Peyer's patch (tissue), 4 donors: ENCODE results near the gene TOR4A. TPM values are rescaled to one million over a fixed set of nuclear protein-coding genes. Genes with fewer than 3 reads are reported as not detected.

Experiments used
- DNase-seq, 3 donors: peaks; one replicate each; pipeline ENCODE4 v3.0.0-alpha.2; 2017 to 2019
- H3K27ac ChIP-seq, 4 donors: fragments of 200-600 bp; sonication (generic); one replicate each; pipeline ENCODE4 v1.5.1; 2016 to 2019
- H3K27me3 ChIP-seq, 2 donors: fragments of 200-600 bp; sonication (generic); one replicate each; pipeline ENCODE4 v1.5.1; 2019
- H3K36me3 ChIP-seq, 3 donors: fragments of 200-600 bp; sonication (generic); one replicate each; pipeline ENCODE4 v1.5.1; 2016 to 2019
- H3K4me1 ChIP-seq, 4 donors: fragments of 200-600 bp; sonication (generic); one replicate each; pipeline ENCODE4 v1.5.1; 2016 to 2019
- H3K4me3 ChIP-seq, 4 donors: fragments of 200-600 bp; sonication (generic); 1 replicate in 3 of 4; 2 replicates in 1 of 4; pipeline ENCODE4 v1.5.1; 2016 to 2019; ENCODE audit warnings: mild to moderate bottlenecking in 1 of 4
- H3K9me3 ChIP-seq, 4 donors: fragments of 200-600 bp; sonication (generic); one replicate each; pipeline ENCODE4 v1.5.1; 2016 to 2019; ENCODE audit warnings: mild to moderate bottlenecking in 1 of 4
- POLR2A ChIP-seq, 2 donors: fragments of 450-650 bp; IDR thresholded peaks; one replicate each; pipeline ENCODE4 v1.5.1; 2017; ENCODE audit warnings: antibody characterized with exemption in 2 of 2, mild to moderate bottlenecking in 2 of 2, moderate library complexity in 2 of 2
- total RNA-seq, 4 donors: library from RNA; depleted of rRNA; stranded (reverse); fragments of >200 nt; gene quantifications; one replicate each; pipeline ENCODE4 v1.1.0, GENCODE V29; 2016
- TF ChIP-seq, protein P1 (sequence below), 6 experiments: fragments of 450-650 bp in 4 of 6; fragments of 200-600 bp in 2 of 6; sonication (generic) in 1 of 6; IDR thresholded peaks; one replicate each; pipeline ENCODE4 v1.5.1; 2017 to 2019; ENCODE audit warnings: antibody characterized with exemption in 6 of 6, mild to moderate bottlenecking in 3 of 6, moderate library complexity in 1 of 6

Gene TOR4A
- total RNA-seq, 4 donors from 2014 or later = 33.8 to 45.7 (median 39.2) TPM

DNA sequence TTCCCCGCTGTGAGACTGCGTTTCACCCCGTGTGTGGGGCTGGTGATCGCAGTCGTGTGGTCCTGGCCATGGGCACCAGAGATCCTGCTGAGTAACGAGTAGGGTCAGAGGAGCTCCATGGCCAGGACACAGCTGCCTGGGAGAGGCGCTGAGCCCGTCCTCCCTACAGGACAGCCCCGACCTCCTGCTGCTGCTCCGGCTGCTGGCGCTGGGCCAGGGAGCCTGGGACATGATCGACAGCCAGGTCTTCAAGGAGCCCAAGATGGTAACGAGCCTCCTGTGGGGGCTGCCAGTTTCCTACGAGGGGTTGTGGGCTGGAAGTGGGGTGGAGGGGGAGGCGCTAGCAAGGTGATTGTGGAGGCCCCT lies 11.4 kb upstream of the TOR4A start:
- H3K27me3 ChIP-seq = no peaks in the 10 kb centered on the region
- TF ChIP-seq, protein P1, sequence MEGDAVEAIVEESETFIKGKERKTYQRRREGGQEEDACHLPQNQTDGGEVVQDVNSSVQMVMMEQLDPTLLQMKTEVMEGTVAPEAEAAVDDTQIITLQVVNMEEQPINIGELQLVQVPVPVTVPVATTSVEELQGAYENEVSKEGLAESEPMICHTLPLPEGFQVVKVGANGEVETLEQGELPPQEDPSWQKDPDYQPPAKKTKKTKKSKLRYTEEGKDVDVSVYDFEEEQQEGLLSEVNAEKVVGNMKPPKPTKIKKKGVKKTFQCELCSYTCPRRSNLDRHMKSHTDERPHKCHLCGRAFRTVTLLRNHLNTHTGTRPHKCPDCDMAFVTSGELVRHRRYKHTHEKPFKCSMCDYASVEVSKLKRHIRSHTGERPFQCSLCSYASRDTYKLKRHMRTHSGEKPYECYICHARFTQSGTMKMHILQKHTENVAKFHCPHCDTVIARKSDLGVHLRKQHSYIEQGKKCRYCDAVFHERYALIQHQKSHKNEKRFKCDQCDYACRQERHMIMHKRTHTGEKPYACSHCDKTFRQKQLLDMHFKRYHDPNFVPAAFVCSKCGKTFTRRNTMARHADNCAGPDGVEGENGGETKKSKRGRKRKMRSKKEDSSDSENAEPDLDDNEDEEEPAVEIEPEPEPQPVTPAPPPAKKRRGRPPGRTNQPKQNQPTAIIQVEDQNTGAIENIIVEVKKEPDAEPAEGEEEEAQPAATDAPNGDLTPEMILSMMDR (IDR thresholded peaks at IDR 0.05) = no peak
- no peak for TF ChIP-seq POLR2A (IDR thresholded peaks at IDR 0.05)
- peaks cover 0 to 24% (median 10%) of the 10 kb centered on the region in 4 donors for H3K4me1 ChIP-seq
- H3K4me3 ChIP-seq = no peak overlapping the region
- peaks cover 0 to 45% (median 0%) of the 10 kb centered on the region in 3 donors for H3K36me3 ChIP-seq
- no peak for DNase-seq
- no peaks in the 10 kb centered on the region for H3K9me3 ChIP-seq
- no peak overlapping the region for H3K27ac ChIP-seq

DNA sequence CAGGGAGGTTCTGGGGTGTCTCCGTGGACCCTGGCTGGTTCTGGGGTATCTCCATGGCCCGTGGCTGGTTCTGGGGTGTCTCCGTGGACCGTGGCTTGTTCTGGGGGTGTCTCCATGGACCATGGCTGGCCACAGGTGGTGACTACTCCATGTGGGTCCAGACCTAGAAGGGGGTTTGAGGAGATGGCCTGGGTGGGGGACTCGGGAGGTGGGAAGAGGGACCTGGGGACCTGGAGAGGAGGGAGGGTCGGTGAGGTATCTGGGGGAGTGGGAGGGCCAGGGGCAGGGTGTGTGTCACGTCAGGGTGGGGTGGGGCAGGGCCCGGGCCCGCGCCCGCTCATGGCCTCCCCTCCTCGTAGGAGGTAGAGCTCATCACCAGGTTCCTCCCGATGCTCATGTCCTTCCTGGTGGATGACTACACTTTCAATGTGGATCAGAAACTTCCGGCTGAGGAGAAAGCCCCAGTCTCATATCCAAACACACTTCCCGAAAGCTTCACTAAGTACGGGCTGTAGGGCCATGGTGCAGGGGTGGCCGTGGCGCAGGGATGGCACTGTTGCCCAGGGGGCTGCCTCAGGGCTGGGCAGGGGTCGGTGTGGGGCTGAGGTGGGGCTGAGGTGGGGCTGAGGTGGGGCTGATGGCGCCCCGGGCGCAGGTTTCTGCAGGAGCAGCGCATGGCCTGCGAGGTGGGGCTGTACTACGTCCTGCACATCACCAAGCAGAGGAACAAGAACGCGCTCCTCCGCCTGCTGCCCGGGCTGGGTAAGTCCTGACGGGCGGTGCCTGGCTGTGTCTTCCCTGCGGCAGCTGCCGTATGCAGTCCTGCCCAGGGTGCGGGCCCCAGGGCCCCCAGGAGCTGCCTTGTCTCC lies 10.7 kb upstream of the TOR4A start:
- Histone ChIP-seq H3K27me3 (no peaks in the 10 kb centered on the region), H3K36me3 (peaks cover 0 to 46% (median 0%) of the 10 kb centered on the region in 3 donors), H3K4me3 (no peak overlapping the region), H3K27ac (peak overlapping the region in 1 of 4 donors; percentile 66), H3K9me3 (no peaks in the 10 kb centered on the region), H3K4me1 (peaks cover 0 to 24% (median 10%) of the 10 kb centered on the region in 4 donors)
- TF ChIP-seq, protein P1 (IDR thresholded peaks at IDR 0.05) = no peak
- TF ChIP-seq POLR2A (IDR thresholded peaks at IDR 0.05) = no peak
- no peak for DNase-seq

DNA sequence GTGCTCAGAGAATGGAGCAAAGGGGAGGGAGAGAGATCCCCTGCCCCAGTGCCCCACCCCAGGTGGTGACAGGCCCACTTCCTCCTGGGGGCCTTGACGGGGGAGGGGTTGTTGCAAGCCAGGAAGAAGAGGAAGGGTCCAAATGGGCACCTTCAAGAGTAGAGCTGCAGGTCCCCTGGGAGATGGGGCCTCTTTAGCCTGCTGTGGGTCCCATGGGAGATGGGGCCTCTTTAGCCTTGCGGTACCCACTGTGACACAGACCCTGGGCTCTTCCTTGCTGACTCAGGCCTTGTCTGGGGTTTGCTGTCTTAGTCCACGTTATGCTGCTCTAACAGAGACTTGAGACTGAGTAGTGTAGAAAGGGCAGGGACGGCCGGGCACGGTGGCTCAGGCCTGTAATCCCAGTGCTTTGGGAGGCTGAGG lies 9.6 kb upstream of the TOR4A start:
- H3K4me3 ChIP-seq = peak overlapping the region in 1 of 4 donors; percentile 36
- TF ChIP-seq POLR2A (IDR thresholded peaks at IDR 0.05) = no peak
- TF ChIP-seq, protein P1 (IDR thresholded peaks at IDR 0.05) = no peak
- peaks cover 0 to 57% (median 0%) of the 10 kb centered on the region in 3 donors for H3K36me3 ChIP-seq
- no peaks in the 10 kb centered on the region for H3K9me3 ChIP-seq
- H3K27ac ChIP-seq = peak overlapping the region in 2 of 4 donors; percentile 50 to 66
- peak in 2 of 3 donors; percentile 69 to 79 for DNase-seq
- H3K27me3 ChIP-seq = no peaks in the 10 kb centered on the region
- peaks cover 0 to 24% (median 10%) of the 10 kb centered on the region in 4 donors for H3K4me1 ChIP-seq

DNA sequence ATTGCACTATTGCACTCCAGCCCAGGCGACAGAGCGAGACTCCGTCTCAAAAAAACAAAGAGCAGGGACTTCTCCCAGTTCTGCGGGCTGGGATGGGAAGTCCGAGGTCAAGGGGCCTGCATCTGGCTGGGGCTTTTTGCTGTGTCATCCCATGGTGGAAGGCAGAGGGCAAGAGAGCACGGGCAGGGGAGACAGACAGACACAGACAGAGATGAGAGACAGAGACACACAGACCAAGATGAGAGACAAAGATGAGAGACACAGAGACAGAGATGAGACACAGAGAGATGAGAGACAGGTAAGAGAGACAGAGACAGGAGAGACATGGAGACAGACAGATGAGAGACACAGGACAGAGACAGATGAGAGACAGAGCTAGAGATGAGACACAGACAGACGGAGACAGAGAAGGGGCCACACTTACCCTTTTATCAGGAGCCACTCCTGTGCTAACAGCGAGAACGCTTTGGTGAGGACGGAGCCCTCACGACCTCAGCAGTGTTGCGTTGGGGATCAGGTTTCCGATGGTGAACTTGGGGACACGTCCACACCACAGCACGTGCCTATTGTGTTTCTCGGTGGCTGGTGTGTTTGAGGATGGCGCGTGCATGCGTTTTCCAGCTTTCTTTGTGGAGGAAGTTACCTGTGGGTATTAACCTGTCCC lies 8.9 kb upstream of the TOR4A start:
- Histone ChIP-seq H3K9me3 (no peaks in the 10 kb centered on the region), H3K4me1 (peaks cover 0 to 24% (median 10%) of the 10 kb centered on the region in 4 donors), H3K36me3 (peaks cover 0 to 58% (median 0%) of the 10 kb centered on the region in 3 donors), H3K27ac (peak overlapping the region; percentile 50 to 66 (median 59)), H3K4me3 (peak overlapping the region in 3 of 4 donors; percentile 14 to 36 (median 20)), H3K27me3 (no peaks in the 10 kb centered on the region)
- DNase-seq = no peak
- TF ChIP-seq, protein P1 (IDR thresholded peaks at IDR 0.05) = no peak
- TF ChIP-seq POLR2A (IDR thresholded peaks at IDR 0.05) = no peak

DNA sequence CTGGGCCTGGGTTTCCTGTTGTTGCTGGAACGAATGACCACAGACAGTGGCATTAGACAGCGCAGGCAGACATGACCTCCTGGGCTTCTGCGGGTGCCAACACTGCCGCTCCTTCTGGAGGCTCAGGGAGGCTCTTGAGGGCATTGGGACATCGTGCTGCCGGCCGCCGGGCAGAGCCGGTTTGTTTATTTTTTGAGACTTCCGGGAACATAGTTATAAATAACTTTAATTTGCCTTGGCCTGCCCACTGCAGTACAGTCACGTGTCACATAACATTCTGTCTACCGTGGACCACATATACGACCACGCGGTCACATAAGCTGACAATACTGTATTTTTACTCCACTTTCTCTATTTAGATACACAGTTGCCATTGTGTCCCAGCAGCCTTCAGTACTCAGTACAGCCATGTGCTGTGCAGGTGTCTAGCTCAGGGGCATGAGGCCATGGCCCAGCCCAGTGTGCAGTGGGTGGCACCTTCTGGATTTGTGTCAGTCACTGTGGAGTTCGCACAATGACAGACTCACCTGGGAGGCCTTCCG lies 8.2 kb upstream of the TOR4A start:
- H3K4me1 ChIP-seq = peaks cover 3 to 24% (median 12%) of the 10 kb centered on the region in 4 donors
- peak overlapping the region; percentile 50 to 66 (median 59) for H3K27ac ChIP-seq
- peak overlapping the region in 3 of 4 donors; percentile 14 to 36 (median 20) for H3K4me3 ChIP-seq
- no peaks in the 10 kb centered on the region for H3K27me3 ChIP-seq
- H3K9me3 ChIP-seq = no peaks in the 10 kb centered on the region
- no peak for TF ChIP-seq POLR2A (IDR thresholded peaks at IDR 0.05)
- TF ChIP-seq, protein P1 (IDR thresholded peaks at IDR 0.05) = no peak
- peak in 2 of 3 donors; percentile 69 to 77 for DNase-seq
- peaks cover 0 to 51% (median 0%) of the 10 kb centered on the region in 3 donors for H3K36me3 ChIP-seq
